ENCODE measurements around the gene MAB21L2.

Gene MAB21L2

GRCh38 chr4:150599547-150599946, 17.6 kb downstream of the MAB21L2 start:
- DNase-seq (ENCODE audit: low read depth, low spot score): no peak
- Histone ChIP-seq H3K9me3 (ENCODE audit: low read depth, low read length) (no peaks in the 10 kb centered on the region), H3K36me3 (ENCODE audit: insufficient read depth, low read length) (no peaks in the 10 kb centered on the region), H3K4me3 (peak overlapping the region; percentile 76), H3K9ac (ENCODE audit: insufficient read length) (peak overlapping the region; percentile 37), H3K27ac (peak overlapping the region; percentile 98)
- TF ChIP-seq EZH2 (IDR thresholded peaks at IDR 0.05): no peak
- no peak for TF ChIP-seq FOXP2 (optimal IDR thresholded peaks at IDR 0.05; ENCODE audit: control extremely low read depth, extremely low read length, insufficient read depth)
- no peak for TF ChIP-seq POLR2AphosphoS5 (IDR thresholded peaks at IDR 0.05; ENCODE audit: borderline replicate concordance, low read depth, low read length)

- DNase-seq (ENCODE audit: low read depth, low spot score): no peak
- Histone ChIP-seq H3K27ac (no peak overlapping the region), H3K9me3 (ENCODE audit: low read depth, low read length) (no peaks in the 10 kb centered on the region), H3K36me3 (ENCODE audit: insufficient read depth, low read length) (no peaks in the 10 kb centered on the region), H3K4me3 (no peak overlapping the region), H3K9ac (ENCODE audit: insufficient read length) (no peak overlapping the region)
- TF ChIP-seq FOXP2 (optimal IDR thresholded peaks at IDR 0.05; ENCODE audit: control extremely low read depth, extremely low read length, insufficient read depth) (no peak), EZH2 (IDR thresholded peaks at IDR 0.05) (no peak), POLR2AphosphoS5 (IDR thresholded peaks at IDR 0.05; ENCODE audit: borderline replicate concordance, low read depth, low read length) (no peak)
Measured at GRCh38 chr4:150600812-150601445, 19.0 kb downstream of the MAB21L2 start.

GRCh38 chr4:150609131-150609530, 27.2 kb downstream of the MAB21L2 start:
- no peak overlapping the region for H3K9ac ChIP-seq (ENCODE audit: insufficient read length)
- no peak overlapping the region for H3K27ac ChIP-seq
- DNase-seq (ENCODE audit: low read depth, low spot score): no peak
- no peaks in the 10 kb centered on the region for H3K36me3 ChIP-seq (ENCODE audit: insufficient read depth, low read length)
- TF ChIP-seq EZH2 (IDR thresholded peaks at IDR 0.05) (no peak), POLR2AphosphoS5 (IDR thresholded peaks at IDR 0.05; ENCODE audit: borderline replicate concordance, low read depth, low read length) (no peak), FOXP2 (optimal IDR thresholded peaks at IDR 0.05; ENCODE audit: control extremely low read depth, extremely low read length, insufficient read depth) (no peak)
- H3K4me3 ChIP-seq: no peak overlapping the region
- no peaks in the 10 kb centered on the region for H3K9me3 ChIP-seq (ENCODE audit: low read depth, low read length)

GRCh38 chr4:150619042-150619441, 37.1 kb downstream of the MAB21L2 start:
- H3K27ac ChIP-seq: no peak overlapping the region
- no peak for DNase-seq (ENCODE audit: low read depth, low spot score)
- TF ChIP-seq POLR2AphosphoS5 (IDR thresholded peaks at IDR 0.05; ENCODE audit: borderline replicate concordance, low read depth, low read length) (no peak), EZH2 (IDR thresholded peaks at IDR 0.05) (no peak), FOXP2 (optimal IDR thresholded peaks at IDR 0.05; ENCODE audit: control extremely low read depth, extremely low read length, insufficient read depth) (no peak)
- no peak overlapping the region for H3K4me3 ChIP-seq
- H3K9ac ChIP-seq (ENCODE audit: insufficient read length): peak overlapping the region; percentile 32
- H3K36me3 ChIP-seq (ENCODE audit: insufficient read depth, low read length): no peaks in the 10 kb centered on the region
- no peaks in the 10 kb centered on the region for H3K9me3 ChIP-seq (ENCODE audit: low read depth, low read length)

- Histone ChIP-seq H3K9ac (ENCODE audit: insufficient read length) (no peak overlapping the region), H3K36me3 (ENCODE audit: insufficient read depth, low read length) (no peaks in the 10 kb centered on the region), H3K4me3 (no peak overlapping the region), H3K9me3 (ENCODE audit: low read depth, low read length) (no peaks in the 10 kb centered on the region), H3K27ac (no peak overlapping the region)
- TF ChIP-seq POLR2AphosphoS5 (IDR thresholded peaks at IDR 0.05; ENCODE audit: borderline replicate concordance, low read depth, low read length) (no peak), EZH2 (IDR thresholded peaks at IDR 0.05) (no peak), FOXP2 (optimal IDR thresholded peaks at IDR 0.05; ENCODE audit: control extremely low read depth, extremely low read length, insufficient read depth) (no peak)
- DNase-seq (ENCODE audit: low read depth, low spot score): no peak
Measured at GRCh38 chr4:150624055-150624454, 42.1 kb downstream of the MAB21L2 start.

- no peak for DNase-seq (ENCODE audit: low read depth, low spot score)
- H3K36me3 ChIP-seq (ENCODE audit: insufficient read depth, low read length): no peaks in the 10 kb centered on the region
- no peak overlapping the region for H3K27ac ChIP-seq
- no peaks in the 10 kb centered on the region for H3K9me3 ChIP-seq (ENCODE audit: low read depth, low read length)
- H3K9ac ChIP-seq (ENCODE audit: insufficient read length): no peak overlapping the region
- TF ChIP-seq EZH2 (IDR thresholded peaks at IDR 0.05): no peak
- no peak for TF ChIP-seq FOXP2 (optimal IDR thresholded peaks at IDR 0.05; ENCODE audit: control extremely low read depth, extremely low read length, insufficient read depth)
- TF ChIP-seq POLR2AphosphoS5 (IDR thresholded peaks at IDR 0.05; ENCODE audit: borderline replicate concordance, low read depth, low read length): no peak
- no peak overlapping the region for H3K4me3 ChIP-seq
Measured at GRCh38 chr4:150625033-150625432, 43.1 kb downstream of the MAB21L2 start.

GRCh38 chr4:150628073-150628472, 46.1 kb downstream of the MAB21L2 start:
- no peak for DNase-seq (ENCODE audit: low read depth, low spot score)

GRCh38 chr4:150632639-150633038, 50.7 kb downstream of the MAB21L2 start:
- no peak for DNase-seq (ENCODE audit: low read depth, low spot score)
- no peak overlapping the region for H3K27ac ChIP-seq
- no peak overlapping the region for H3K4me3 ChIP-seq
- TF ChIP-seq POLR2AphosphoS5 (IDR thresholded peaks at IDR 0.05; ENCODE audit: borderline replicate concordance, low read depth, low read length): no peak
- TF ChIP-seq FOXP2 (optimal IDR thresholded peaks at IDR 0.05; ENCODE audit: control extremely low read depth, extremely low read length, insufficient read depth): no peak
- TF ChIP-seq EZH2 (IDR thresholded peaks at IDR 0.05): no peak
- no peak overlapping the region for H3K9ac ChIP-seq (ENCODE audit: insufficient read length)
- H3K9me3 ChIP-seq (ENCODE audit: low read depth, low read length): no peaks in the 10 kb centered on the region
- no peaks in the 10 kb centered on the region for H3K36me3 ChIP-seq (ENCODE audit: insufficient read depth, low read length)

More at GRCh38 chr4:150628073-150628472, 46.1 kb downstream of the MAB21L2 start:
- no peaks in the 10 kb centered on the region for H3K36me3 ChIP-seq (ENCODE audit: insufficient read depth, low read length)
- no peak overlapping the region for H3K4me3 ChIP-seq
- no peaks in the 10 kb centered on the region for H3K9me3 ChIP-seq (ENCODE audit: low read depth, low read length)
- H3K27ac ChIP-seq: no peak overlapping the region
- H3K9ac ChIP-seq (ENCODE audit: insufficient read length): no peak overlapping the region
- TF ChIP-seq FOXP2 (optimal IDR thresholded peaks at IDR 0.05; ENCODE audit: control extremely low read depth, extremely low read length, insufficient read depth): no peak
- no peak for TF ChIP-seq EZH2 (IDR thresholded peaks at IDR 0.05)
- TF ChIP-seq POLR2AphosphoS5 (IDR thresholded peaks at IDR 0.05; ENCODE audit: borderline replicate concordance, low read depth, low read length): no peak
